Frontal cortex (tissue), 4 donors: ENCODE data around the gene OR52H1. TPM values are rescaled to one million over a fixed set of nuclear protein-coding genes. Genes with fewer than 3 reads are reported as not detected.
"Not testable (repeated sequence)": the region's sequence is repeated elsewhere in the genome, so short reads cannot be mapped to it uniquely, and the experiment has no call there.

Experiments used
- DNase-seq, 2 donors: peaks; one replicate each; pipeline ENCODE4 v3.0.0; 2012; ENCODE audit warnings: low spot score in 2 of 2
- FAIRE-seq: peaks from 2 replicates; lab custom pipeline; 2012; peaks lifted over from hg19 to GRCh38; lab: Jason Lieb, UNC
- total RNA-seq: library from RNA; depleted of rRNA; stranded (reverse); fragments of >200 nt; gene quantifications from one replicate; pipeline ENCODE4 v1.2.3, GENCODE V29; 2014
- donor health status: control.
- donor health status: control.
- donor health status: control.

Gene OR52H1
- 0.41 TPM for total RNA-seq

- DNase-seq (no peak), FAIRE-seq (no peak)
Observed at GRCh38 chr11:5548440-5548839, at the start of gene OR52H1. Gene OR52H1, minus strand, starts transcription at chr11:5548540. Its CDS starts 3,035 bp downstream, at chr11:5545505.

- no peak for DNase-seq
Observed at GRCh38 chr11:5597953-5598352, 49.6 kb upstream of the OR52H1 start.

GRCh38 chr11:5596607-5597201, 48.4 kb upstream of the OR52H1 start, which contains the start of gene TRIM6:
Gene TRIM6, plus strand, starts transcription at chr11:5596637. Its CDS starts 261 bp downstream, at chr11:5596898.
- DNase-seq (peak in 1 of 2 donors; percentile 21), FAIRE-seq (no peak)

More at GRCh38 chr11:5597953-5598352, 49.6 kb upstream of the OR52H1 start:
- FAIRE-seq: no peak

- no peak for FAIRE-seq
- DNase-seq: no peak
Observed at GRCh38 chr11:5593146-5593545, 44.8 kb upstream of the OR52H1 start.

- DNase-seq (no peak), FAIRE-seq (no peak)
Observed at GRCh38 chr11:5592615-5593014, 44.3 kb upstream of the OR52H1 start.

- FAIRE-seq: no peak
- DNase-seq: no peak
Observed at GRCh38 chr11:5591613-5592012, 43.3 kb upstream of the OR52H1 start.

GRCh38 chr11:5589906-5590305, 41.6 kb upstream of the OR52H1 start:
- DNase-seq, FAIRE-seq: not testable (repeated sequence)

GRCh38 chr11:5584458-5584857, 36.1 kb upstream of the OR52H1 start:
- not testable (repeated sequence) for FAIRE-seq, DNase-seq

GRCh38 chr11:5581014-5581413, 32.7 kb upstream of the OR52H1 start:
- DNase-seq: no peak
- FAIRE-seq: no peak

- FAIRE-seq: no peak
Observed at GRCh38 chr11:5580577-5580976, 32.2 kb upstream of the OR52H1 start, which contains the start of gene OR52B6. Gene OR52B6, plus strand, starts transcription at chr11:5580877. Its CDS starts 0 bp downstream, at chr11:5580877.

GRCh38 chr11:5577101-5577500, 28.8 kb upstream of the OR52H1 start:
- FAIRE-seq: no peak
- no peak for DNase-seq

More at GRCh38 chr11:5580577-5580976, 32.2 kb upstream of the OR52H1 start, which contains the start of gene OR52B6:
- DNase-seq: no peak

- FAIRE-seq: no peak
Observed at GRCh38 chr11:5575152-5575551, 26.8 kb upstream of the OR52H1 start.

GRCh38 chr11:5574654-5575053, 26.3 kb upstream of the OR52H1 start:
- no peak for FAIRE-seq
- DNase-seq: no peak

More at GRCh38 chr11:5575152-5575551, 26.8 kb upstream of the OR52H1 start:
- no peak for DNase-seq

GRCh38 chr11:5564259-5565019, 16.1 kb upstream of the OR52H1 start:
- FAIRE-seq (no peak), DNase-seq (no peak)

- FAIRE-seq (no peak), DNase-seq (no peak)
Observed at GRCh38 chr11:5557751-5558150, 9.4 kb upstream of the OR52H1 start.

- DNase-seq: no peak
- no peak for FAIRE-seq
Observed at GRCh38 chr11:5556596-5557188, 8.4 kb upstream of the OR52H1 start.

GRCh38 chr11:5553343-5553742, 5.0 kb upstream of the OR52H1 start:
- DNase-seq: no peak
- no peak for FAIRE-seq

GRCh38 chr11:5550440-5551095, 2.2 kb upstream of the OR52H1 start:
- DNase-seq (no peak), FAIRE-seq (no peak)

GRCh38 chr11:5547982-5548381, 358 bp downstream of the OR52H1 start:
- FAIRE-seq (no peak), DNase-seq (no peak)

- no peak for FAIRE-seq
- no peak for DNase-seq
Observed at GRCh38 chr11:5546457-5546856, 1.9 kb downstream of the OR52H1 start.
